ENCODE measurements around the gene NAA15.
"Not testable (repeated sequence)": the region's sequence is repeated elsewhere in the genome, so short reads cannot be mapped to it uniquely, and the experiment has no call there.

DNA sequence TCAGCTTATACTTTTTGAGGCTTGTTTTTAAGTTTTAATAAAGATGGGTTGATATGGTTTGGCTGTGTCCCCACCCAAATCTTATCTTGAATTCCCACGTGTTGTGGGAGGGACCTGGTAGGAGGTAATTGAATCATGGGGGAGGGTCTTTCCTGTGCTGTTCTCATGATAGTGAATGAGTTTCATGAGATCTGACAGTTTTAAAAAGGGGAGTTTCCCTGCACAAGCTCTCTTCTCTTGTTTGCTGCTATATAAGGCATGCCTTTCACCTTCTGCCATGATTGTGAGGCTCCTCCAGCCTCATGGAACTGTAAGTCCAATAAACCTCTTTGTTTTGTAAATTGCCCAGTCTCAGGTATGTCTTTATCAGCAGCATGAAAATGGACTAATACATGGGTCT lies 20.8 kb downstream of the NAA15 start:
- not testable (repeated sequence) for TF ChIP-seq POLR2AphosphoS5 (IDR thresholded peaks at IDR 0.05; ENCODE audit: low read depth)
- TF ChIP-seq, protein P1, sequence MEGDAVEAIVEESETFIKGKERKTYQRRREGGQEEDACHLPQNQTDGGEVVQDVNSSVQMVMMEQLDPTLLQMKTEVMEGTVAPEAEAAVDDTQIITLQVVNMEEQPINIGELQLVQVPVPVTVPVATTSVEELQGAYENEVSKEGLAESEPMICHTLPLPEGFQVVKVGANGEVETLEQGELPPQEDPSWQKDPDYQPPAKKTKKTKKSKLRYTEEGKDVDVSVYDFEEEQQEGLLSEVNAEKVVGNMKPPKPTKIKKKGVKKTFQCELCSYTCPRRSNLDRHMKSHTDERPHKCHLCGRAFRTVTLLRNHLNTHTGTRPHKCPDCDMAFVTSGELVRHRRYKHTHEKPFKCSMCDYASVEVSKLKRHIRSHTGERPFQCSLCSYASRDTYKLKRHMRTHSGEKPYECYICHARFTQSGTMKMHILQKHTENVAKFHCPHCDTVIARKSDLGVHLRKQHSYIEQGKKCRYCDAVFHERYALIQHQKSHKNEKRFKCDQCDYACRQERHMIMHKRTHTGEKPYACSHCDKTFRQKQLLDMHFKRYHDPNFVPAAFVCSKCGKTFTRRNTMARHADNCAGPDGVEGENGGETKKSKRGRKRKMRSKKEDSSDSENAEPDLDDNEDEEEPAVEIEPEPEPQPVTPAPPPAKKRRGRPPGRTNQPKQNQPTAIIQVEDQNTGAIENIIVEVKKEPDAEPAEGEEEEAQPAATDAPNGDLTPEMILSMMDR (IDR thresholded peaks at IDR 0.05; ENCODE audit: insufficient read depth, low read length): not testable (repeated sequence)

Measured in HL-60 (cell line).